NCI-H2196 (cell line): ENCODE measurements around the gene MATN4.

Experiments used
- DNase-seq: peaks from one replicate; lab custom pipeline; 2025; ENCODE audit not compliant: unreplicated experiment; lab: John Stamatoyannopoulos, UW

The MATN4 gene

DNA sequence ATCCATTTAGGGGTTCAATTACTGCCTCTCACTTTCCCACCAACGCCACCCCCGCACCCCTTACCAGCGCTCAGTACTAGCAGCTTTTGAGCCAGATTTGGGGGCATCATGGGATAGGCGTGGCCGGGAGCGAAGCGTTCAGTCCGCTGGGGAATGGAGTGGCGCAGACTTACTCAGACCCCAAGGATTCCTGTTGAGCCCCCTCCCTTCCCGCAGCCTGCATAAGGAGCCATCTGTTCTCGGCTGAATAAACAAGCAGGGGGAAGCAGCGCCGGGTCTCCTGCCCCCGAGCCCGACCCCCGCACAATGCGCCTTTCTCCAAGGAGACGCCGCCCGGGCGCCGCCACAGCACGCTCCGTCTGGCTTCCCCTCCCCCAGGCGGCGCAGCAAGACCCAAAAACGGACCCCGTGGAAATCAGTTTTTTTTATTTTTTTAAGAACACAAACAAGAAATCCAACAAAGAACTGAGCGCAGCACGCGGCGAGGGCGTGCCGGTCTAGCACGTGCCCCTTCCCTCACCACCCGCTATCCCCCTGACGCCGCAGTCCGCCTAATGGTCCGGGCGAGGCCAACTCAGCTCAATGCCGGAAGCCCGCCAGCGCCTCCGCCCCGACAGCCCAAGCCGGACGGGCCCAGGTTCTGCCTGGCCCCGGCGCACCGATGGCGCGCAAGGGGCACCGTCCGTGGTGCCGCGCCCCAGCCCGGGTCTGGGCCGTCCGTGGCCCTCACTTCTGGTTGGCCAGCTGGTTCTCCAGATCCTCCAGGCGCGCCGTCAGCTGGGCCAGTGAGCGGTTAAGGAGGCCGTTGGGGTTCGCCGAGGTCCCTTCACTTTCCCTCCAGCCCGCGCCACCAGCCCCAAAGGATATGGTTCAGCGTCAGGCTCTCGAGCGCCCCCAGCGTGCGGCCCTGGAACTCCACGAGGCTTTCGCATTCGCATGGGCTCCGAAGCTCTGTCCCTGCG, 14.8 kb downstream of the MATN4 start:
- DNase-seq, result peak; percentile 87

DNA sequence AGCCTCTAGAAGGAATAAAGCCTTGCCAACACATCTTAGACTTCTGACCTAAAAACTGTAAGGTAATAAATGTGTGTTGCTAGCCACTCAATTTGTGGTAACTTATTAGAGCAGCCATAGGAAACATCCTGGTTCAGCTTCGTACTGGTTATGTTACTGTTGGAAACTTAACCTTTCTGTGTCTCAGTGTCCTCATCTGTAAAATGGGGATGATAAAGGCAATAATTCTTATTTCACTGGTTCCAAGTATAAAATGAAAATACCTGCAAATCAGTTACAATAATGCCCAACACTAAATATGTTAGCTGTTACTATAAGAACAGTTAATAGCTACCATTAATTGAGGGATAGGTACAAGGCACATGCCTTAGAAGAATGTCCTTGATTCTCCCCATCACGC, 15.8 kb downstream of the MATN4 start:
- no peak for DNase-seq

DNA sequence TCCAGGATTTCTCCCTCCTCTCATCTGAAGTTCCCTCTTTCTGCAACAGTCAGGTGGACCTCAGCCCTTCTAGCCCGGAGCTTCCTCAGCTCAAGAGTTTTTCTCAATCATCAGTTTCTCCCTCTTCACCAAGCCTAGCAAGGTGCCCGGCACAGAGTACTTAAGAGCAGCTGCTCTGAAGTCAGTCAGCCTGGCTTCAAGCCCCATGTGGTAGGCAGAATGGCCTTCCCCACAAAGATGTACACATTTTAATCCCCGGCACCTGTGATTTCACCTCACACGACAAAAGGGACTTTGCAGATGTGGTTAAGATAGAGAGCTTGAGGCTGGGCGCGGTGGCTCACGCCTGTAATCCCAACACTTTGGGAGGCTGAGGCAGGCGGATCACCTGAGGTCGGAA, 16.6 kb downstream of the MATN4 start:
- no peak for DNase-seq

DNA sequence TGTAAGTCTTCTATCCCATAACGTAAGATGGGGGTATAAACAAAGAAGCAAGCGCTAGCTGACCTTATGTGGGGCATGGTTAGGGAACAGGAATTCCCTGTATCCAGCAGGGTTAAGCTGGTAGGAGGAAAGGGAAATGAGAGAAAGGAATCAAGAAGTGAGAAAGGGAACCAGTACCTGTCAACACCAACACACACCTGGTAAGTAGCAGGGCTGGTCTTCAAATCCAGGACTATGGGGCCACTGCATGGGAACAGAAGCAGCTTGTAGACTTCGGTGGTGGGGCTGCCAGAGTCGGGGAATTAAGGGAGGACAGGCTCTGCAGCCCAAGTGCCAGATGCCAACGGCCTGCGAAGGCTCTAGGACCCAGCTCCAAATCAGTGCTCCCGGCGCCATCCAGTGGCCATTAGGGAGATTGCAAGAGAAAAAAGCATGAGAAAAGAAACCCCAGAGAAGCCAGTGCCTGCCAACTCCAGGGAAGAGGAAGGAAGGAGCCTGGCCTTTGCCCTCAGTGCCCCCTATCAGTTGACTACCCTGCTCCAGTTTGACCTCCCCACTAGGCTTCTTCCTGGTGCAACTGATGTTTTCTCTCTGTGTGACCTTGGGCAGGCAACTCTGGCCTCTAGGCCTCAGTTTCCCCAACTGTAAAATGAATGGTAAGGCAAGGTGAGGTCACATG, 17.3 kb downstream of the MATN4 start:
- peak; percentile 86 for DNase-seq

DNA sequence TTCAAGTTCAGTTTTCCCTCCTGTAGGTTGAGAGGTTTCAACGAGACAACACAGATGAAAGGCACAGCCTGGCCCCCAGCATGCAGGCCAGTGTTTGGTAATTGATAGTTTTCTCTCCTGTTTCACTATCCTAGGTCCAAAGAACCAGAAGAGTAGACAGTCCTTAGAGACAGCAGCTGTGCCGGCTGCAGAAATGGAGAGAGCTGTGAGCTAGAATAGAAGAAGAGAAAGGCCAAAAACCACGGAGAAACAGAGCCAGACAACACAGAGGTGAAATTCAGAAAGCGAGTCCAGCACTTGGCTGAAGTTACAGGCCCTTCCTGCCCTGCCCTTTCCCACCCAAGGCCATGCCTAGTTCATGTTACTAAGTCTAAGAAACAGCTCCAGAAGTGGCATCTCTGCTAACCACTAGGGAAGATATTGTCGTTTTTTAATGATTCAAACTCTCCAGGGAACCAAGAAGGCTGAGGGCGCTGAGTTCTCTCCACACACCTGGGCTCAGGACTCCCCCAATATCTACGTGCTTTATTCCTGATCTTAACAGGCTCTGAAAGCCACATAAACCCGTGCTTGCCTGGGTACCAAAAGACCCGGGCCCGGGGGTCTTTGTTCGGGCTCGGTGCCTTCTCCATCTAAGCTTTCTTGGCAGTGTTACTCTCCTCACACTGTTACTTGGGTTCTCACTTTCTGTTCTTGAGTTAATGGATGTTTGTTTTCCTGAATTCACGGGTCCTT, 18.0 kb downstream of the MATN4 start:
- DNase-seq, result no peak

DNA sequence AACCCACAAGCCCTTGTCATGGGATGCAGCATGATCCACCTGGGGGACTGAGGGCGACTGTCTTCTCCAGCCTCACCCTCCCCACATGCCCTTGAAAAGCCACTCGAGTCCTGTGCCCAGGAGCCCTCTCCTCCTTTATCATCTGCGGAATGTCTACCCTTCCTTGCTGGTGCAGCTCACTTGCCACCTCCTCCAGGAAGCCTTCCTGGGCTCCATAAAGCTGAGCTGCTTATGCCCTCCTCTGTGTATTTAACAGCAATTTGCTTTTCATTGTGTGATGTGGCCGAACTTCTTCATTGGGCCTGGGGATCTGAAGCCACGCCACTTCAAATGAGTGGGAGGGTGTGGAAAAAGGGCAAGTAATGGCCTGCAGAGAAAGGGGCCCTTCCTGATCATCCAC, 19.2 kb downstream of the MATN4 start:
- no peak for DNase-seq

DNA sequence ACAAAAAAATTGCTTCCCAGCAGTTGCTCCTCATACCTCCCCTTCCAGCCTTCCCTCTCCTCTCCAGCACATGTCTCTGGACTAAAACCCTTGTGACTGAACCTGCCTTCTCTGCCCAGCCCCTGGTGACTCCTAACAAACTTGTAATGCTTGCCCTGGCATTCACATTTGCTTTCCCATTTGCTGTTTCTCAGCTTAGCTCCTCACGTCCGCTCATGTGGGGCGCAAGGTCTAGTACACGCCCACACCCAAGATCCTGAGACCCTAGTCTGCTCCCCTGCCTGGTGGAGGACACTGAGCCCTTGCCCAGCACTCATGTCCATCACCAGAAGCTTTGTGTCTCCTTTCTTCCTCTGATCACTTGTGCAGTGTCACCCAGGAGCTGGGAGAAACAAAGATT, 19.7 kb downstream of the MATN4 start:
- DNase-seq, result no peak

DNA sequence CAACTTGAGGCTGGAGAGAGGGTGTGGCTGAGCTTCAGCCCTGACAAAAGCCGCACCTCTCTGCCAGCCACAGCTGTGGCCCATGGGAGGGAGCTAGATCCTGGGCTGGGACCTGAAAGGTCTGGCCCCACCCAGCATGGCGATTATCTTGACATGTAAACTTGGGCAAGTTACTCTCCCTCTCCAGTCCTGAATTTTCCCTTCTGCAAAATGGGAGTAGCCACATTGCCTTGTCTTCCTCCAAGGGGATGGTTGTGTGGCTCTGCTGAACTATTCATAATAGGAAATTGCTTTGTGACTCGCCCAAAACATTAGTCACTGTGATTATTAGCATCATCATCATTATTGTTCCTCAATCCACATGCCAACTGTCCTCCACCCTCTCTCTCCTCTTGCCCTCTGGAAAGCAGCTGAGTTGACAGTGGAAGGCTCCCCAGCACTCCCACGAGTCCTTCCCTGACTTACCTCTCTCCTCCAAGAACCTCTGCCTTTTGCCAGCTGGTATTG, 24.5 kb downstream of the MATN4 start:
- no peak for DNase-seq

DNA sequence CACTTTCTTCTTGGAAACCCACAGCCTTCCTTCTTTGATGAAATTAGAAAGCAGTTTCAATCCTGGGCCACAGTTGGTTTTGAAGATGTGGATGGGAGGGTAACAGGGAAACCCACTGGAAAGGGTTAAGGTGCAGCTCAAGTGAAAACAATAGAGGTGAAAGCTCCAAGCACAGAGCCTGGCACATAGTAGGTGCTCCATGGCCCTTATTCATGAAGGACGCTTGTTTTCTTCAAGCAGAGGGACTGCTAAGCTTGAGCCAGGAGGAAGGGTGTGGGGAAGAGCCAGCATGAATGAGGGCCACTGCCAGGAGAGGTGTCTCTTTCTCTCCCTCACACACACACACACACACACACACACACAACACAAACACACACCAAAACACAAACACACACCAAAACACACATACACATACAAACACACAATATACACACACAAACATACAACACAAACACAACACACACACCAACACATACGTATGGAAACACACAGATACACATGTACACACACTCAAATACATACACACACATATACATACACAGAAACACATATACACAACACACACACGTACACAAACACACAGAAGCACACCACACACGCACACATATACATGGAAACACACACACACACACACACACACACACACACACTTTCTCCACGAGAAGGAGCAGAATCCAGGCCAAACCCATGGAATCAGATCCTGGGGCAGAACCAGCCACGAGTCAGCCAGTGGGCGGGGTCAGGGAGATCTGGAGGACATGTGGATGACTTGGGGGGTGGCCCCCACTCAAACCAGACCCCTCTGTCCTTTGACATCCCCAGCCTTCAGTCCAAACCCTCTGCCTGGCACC, 25.2 kb downstream of the MATN4 start:
- DNase-seq, result no peak

DNA sequence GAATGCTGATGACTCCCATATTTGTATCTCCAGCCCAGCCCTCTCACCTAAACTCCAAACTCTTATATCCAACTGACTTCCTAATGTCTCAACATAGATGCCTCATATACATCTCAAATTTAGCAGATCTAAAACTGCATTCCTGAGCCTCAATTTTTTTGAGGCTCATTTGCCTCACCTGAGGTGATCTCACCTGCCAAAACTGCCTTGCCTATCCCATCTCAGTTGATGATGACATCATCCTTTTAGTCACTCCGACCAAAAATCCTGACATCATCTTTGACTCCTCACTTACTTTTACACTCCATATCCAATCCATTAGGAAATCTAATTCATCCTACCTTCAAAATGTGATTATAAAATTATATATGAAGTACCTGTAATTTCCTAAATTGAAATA, 28.1 kb downstream of the MATN4 start:
- no peak for DNase-seq

DNA sequence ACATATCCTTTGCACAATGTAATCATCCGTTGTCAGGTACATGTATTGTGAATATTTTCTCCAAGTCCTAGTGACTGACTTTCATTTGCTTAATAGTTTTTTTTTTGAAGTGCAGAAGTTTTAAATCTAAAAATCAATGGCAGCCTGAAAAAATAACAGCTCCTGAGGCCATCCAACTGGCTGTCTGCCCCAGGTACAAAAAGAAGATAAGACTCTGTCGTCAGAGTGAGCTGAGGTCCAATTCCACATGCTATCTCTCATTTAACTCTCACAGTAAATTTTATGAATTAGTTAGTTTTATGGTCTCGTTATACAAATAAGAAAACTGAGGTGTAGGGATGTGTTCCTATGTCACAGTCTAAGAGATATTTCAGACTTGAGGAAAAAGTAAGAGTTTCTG, 32.8 kb downstream of the MATN4 start:
- DNase-seq, result no peak

DNA sequence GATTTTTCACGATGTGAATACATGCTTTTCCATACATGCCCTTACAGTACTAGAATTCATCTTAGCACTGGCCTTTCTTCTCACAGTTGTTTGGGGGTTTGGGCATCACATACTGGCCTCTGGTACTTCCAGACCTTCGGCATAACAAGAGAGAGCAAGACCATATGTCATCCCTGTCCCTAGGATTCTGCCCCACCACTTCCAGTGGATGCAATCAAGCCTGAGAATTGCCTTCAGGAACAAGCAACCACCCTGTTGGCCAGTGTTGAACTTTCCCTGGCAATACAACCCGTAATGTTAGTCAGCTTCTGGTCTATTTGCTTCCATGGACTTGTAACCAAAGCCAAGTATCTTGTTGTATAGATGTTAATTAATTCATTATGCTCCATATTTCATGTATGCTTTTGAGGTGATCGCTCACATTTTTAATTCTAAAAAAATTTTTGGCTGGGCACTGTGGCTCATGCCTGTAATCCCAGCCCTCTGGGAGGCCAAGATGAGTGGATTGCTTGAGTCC, 38.3 kb downstream of the MATN4 start:
- no peak for DNase-seq

DNA sequence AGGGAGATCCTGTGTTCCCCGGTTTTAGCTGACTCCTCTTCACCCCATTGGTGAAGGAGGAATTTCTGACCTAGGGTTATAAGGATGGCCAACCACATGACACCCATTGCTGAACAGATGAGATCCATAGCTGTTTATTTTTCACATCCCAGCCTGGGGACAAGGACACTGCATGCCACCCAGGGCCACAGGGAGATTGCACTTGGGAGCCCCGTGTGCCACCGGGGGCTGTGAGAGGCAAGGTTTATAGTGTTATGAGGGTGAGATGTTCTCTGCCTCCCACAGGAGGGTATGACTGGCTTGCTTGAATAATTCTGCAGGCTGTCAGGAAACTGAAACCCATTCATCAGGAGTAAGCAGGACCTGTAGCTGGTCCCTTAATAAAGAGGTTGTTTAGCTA, 39.0 kb downstream of the MATN4 start:
- no peak for DNase-seq

DNA sequence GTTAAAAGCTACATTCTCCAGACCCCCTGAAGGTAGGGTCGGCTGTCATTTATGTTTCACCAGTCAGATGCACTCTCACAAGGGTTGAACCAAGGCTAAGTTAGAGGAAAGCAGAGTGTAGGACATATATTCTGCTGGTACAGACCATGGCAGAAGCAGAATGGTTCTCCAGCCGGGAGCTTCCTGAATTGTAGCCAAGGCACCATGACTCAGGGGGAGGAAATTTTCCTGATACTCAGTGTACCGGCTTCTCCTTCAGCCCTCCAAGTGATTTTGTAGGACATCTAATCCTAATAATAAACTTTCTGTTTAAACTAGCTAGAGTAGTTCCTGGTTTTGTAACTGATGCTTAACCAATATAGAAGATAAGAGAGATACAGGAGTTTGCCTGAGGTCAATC, 39.6 kb downstream of the MATN4 start:
- no peak for DNase-seq

DNA sequence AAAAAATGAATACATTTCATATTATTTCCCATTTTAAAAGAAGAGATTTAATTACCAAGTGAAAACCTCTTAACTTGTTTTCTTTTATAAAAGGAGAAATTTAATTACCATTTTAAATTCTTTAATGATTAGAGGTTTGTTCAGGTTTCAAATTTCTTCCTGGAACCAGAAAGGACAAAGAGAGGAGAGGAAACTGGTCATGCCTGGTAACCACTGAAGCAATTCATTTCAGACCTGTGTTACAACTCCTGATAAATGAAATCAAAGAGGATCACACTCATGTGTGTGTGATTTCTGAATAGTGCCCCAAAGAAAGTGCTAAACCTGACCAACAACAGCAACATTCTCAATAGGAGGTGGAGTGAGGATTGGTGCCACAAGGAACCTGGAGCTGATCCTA, 41.1 kb downstream of the MATN4 start:
- peak; percentile 36 for DNase-seq

DNA sequence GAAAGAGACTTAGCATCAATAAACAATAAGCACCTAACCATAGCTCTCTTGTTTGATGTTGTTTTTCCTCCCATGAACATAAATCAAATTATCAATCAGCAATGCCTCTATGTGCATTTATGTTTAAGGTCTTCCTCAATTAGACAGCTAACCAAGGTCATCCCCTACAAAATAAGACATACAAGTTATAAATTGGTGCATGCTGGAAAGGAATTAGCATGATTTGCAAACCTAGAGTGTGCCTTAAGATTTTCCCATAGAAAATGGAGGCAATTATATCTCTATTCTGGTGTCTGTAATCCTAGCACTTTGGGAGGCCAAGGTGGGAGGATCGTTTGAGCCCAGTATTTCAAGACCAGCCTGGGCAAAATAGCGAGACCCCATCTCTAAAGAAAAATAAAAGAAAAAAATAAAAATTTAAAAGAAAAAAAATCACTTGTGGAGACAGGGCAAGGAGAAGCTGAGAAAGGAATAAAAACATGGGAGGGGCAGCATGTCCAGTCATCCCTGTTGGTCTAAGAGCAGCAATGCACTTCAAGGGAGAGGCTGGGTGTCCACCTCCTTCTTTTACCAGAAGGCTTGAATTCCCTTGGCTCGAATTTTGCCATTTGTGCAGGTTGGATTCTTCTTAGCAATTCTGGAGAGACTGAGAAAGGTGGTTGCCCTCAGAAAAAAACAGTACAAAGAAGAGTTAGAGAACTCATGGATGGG, 44.4 kb downstream of the MATN4 start:
- no peak for DNase-seq

DNA sequence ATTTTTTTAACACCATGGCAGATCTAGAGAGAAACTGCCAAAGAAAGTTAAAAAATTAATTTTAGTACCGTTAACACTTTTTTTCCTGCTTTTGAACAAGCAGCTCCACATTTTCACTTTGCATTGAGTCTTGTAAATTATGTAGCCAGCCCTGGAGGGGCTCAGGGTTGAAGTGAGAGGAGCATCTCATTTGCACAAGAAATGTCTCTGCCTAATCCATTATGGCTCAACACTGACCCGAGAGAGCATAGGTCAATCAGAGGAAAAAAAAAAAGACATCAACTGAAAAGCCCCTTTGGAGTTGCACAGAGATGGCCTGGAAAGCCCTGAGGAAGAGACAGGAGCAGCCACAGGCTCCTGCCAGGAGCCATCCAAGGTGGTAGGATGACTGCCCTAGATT, 49.4 kb downstream of the MATN4 start:
- no peak for DNase-seq

DNA sequence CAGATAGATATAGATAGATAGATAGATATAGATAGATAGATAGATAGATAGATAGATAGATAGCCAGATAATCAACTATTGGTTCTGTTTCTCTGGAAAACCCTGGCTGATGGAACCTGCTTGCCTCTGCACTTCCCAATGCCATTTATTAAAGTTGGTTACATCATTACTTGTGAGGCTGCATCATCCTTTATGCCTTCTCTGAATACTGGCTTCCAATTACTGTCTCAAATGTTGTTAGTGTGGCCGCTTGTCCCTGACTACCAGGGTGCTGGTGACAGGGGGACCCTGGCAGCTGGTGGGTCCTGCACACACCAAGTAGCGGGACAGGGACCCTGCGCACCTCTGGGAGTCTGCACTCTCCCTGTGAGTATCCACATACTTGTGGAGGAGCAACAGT, 49.8 kb downstream of the MATN4 start:
- no peak for DNase-seq

DNA sequence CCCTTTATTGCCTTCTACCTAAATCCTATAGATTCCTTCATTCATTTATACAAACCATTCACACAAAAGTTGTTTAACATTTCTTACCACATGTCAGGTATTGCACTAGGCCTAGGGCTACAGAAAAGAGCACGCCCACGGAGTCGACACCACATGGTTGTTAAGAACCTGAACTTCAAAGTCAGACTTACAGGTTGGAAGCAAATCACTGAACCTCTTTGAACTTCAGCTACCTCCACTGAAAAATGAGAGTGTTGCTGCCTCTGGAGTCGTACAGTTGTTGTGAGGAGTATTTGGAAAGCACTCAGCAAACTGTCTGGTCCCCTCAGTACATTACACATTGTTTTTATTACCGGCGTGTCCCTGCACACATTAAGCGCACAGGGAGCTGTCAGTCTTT, 50.4 kb downstream of the MATN4 start:
- DNase-seq, result no peak

DNA sequence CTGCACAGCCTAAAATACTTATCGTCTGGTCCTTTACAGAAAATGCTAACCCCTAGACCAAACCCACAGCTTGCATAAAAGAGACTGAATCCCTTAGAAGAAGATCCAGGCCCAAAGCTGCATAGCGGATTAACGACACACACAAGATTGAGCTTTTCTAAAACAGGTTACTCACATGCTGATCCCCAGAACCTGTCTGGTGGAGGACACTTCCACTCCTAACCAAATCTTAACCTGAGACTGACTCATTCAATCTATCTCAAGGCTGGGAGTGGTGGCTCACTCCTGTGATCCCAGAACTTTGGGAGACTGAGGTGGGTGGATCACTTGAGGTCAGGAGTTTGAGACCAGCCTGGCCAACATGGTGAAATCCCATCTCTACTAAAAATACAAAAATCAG, 50.9 kb downstream of the MATN4 start:
- no peak for DNase-seq
